ENCODE measurements around the gene D2HGDH. TPM values are rescaled to one million over a fixed set of nuclear protein-coding genes. Genes with fewer than 3 reads are reported as not detected.

Gene D2HGDH
- total RNA-seq, 4 donors from 2014 or later, result 5.3 to 54.4 (median 13.7) TPM

GRCh38 chr2:241811201-241811951 lies 76.9 kb downstream of the D2HGDH start:
- no peak for TF ChIP-seq POLR2A (IDR thresholded peaks at IDR 0.05)
- no peak for TF ChIP-seq CTCF (IDR thresholded peaks at IDR 0.05)
- intact Hi-C loops (cut with DNase I; ENCODE audit: low total_unique reads), result no loop called here
- DNase-seq, result peak in 1 of 2 donors; percentile 16
- Histone ChIP-seq H3K4me3 (no peak overlapping the region), H3K36me3 (no peaks in the 10 kb centered on the region), H3K27me3 (no peaks in the 10 kb centered on the region), H3K9me3 (no peaks in the 10 kb centered on the region), H3K27ac (no peak overlapping the region), H3K4me1 (no peaks in the 10 kb centered on the region)

GRCh38 chr2:241811952-241812729 lies 77.7 kb downstream of the D2HGDH start:
- H3K27ac ChIP-seq, result no peak overlapping the region
- TF ChIP-seq POLR2A (IDR thresholded peaks at IDR 0.05) (no peak), CTCF (IDR thresholded peaks at IDR 0.05) (no peak)

GRCh38 chr2:241812730-241813643 lies 78.6 kb downstream of the D2HGDH start:
- Histone ChIP-seq H3K4me1 (no peaks in the 10 kb centered on the region), H3K27ac (no peak overlapping the region), H3K4me3 (no peak overlapping the region), H3K27me3 (no peaks in the 10 kb centered on the region), H3K36me3 (no peaks in the 10 kb centered on the region), H3K9me3 (no peaks in the 10 kb centered on the region)
- intact Hi-C loops (cut with DNase I; ENCODE audit: low total_unique reads), result no loop called here
- DNase-seq, result peak in 1 of 2 donors; percentile 11
- TF ChIP-seq POLR2A (IDR thresholded peaks at IDR 0.05), result no peak

More at GRCh38 chr2:241811952-241812729, 77.7 kb downstream of the D2HGDH start:
- intact Hi-C loops (cut with DNase I; ENCODE audit: low total_unique reads), result no loop called here
- H3K9me3 ChIP-seq, result no peaks in the 10 kb centered on the region
- no peaks in the 10 kb centered on the region for H3K36me3 ChIP-seq
- H3K4me3 ChIP-seq, result no peak overlapping the region
- H3K4me1 ChIP-seq, result no peaks in the 10 kb centered on the region
- DNase-seq, result no peak
- no peaks in the 10 kb centered on the region for H3K27me3 ChIP-seq

- peak in 1 of 2 donors; percentile 14 for DNase-seq
- no peaks in the 10 kb centered on the region for H3K4me1 ChIP-seq
- H3K4me3 ChIP-seq, result no peak overlapping the region
- no peak overlapping the region for H3K27ac ChIP-seq
- no peaks in the 10 kb centered on the region for H3K9me3 ChIP-seq
- no peaks in the 10 kb centered on the region for H3K27me3 ChIP-seq
- TF ChIP-seq POLR2A (IDR thresholded peaks at IDR 0.05) (no peak), CTCF (IDR thresholded peaks at IDR 0.05) (no peak)
- H3K36me3 ChIP-seq, result no peaks in the 10 kb centered on the region
- intact Hi-C loops (cut with DNase I; ENCODE audit: low total_unique reads), result no loop called here
These were observed 79.4 kb downstream of the D2HGDH start for GRCh38 chr2:241813644-241814392.

- no peak overlapping the region for H3K4me3 ChIP-seq
- no peak for DNase-seq
- H3K36me3 ChIP-seq, result no peaks in the 10 kb centered on the region
- H3K9me3 ChIP-seq, result no peaks in the 10 kb centered on the region
- TF ChIP-seq POLR2A (IDR thresholded peaks at IDR 0.05) (no peak), CTCF (IDR thresholded peaks at IDR 0.05) (no peak)
- H3K27ac ChIP-seq, result no peak overlapping the region
- intact Hi-C loops (cut with DNase I; ENCODE audit: low total_unique reads), result no loop called here
- H3K4me1 ChIP-seq, result no peaks in the 10 kb centered on the region
- H3K27me3 ChIP-seq, result no peaks in the 10 kb centered on the region
These were observed 79.9 kb downstream of the D2HGDH start for GRCh38 chr2:241814393-241814642.

Measured in uterus (tissue), 4 donors.